T47D (cell line): ENCODE data around the gene DPEP2.
"Not testable (repeated sequence)": the region's sequence is repeated elsewhere in the genome, so short reads cannot be mapped to it uniquely, and the experiment has no call there.

Experiments
- DNase-seq, 2 experiments: peaks; one replicate each; pipeline versions ENCODE4 v3.0.0 to v3.0.0-alpha.2; 2011 to 2012; ENCODE audit warnings: low read depth in 1 of 2, low spot score in 1 of 2
- JUND ChIP-seq: IDR thresholded peaks from 2 replicates; pipeline ENCODE4 v1.6.1; 2012; ENCODE audit warnings: low read depth
- in situ Hi-C: cut with HindIII; loops from 2 replicates; pipeline ENCODE4 v1.10.0; 2016; ENCODE audit warnings: low sequenced_read_pairs, low pct_unique_long_range_greater_than_20kb

The DPEP2 gene

DNA sequence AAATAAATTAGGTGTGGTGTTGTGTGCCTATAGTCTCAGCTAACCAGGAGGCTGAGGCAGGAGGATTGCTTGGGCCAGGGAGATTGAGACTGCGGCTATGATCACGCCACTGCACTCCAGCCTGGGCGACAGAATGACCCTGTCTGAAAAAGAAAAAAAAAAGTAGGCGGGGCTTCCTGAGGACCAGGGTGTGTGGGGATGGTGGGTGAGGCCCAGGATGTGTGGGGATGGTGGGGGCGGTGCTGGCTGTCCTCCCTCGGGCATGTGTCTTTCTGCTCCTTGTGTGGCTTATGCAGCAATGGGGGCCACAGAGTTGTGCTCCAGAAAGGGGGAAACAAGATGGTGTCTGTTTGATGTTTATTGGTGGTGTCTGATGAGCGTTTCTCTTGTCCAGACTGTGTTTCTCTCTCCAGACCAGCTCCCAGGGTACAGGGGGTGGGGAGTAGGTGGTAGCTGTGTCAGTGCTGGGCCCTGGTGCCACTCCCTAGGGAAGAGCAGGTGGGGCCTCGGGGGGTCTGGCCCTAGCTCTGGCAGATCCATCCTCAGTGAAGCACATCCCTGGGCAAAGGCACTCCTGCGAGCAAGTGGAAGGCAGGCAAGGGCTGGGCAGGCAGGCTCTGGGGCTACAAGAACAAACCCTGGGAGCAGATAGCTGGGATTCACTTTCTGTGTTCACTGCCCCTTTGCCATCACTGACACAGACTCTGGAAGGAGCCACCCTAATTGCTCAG lies 57.6 kb downstream of the DPEP2 start:
- in situ Hi-C loops: no loop called here
- no peak for DNase-seq
- no peak for TF ChIP-seq JUND

- TF ChIP-seq JUND: no peak
These were observed 58.7 kb downstream of the DPEP2 start for GRCh38 chr16:67940446-67941089.

GRCh38 chr16:67939507-67940445 lies 59.5 kb downstream of the DPEP2 start:
- in situ Hi-C loops: no loop called here
- TF ChIP-seq JUND: no peak
- no peak for DNase-seq

More at GRCh38 chr16:67940446-67941089, 58.7 kb downstream of the DPEP2 start:
- DNase-seq: no peak
- in situ Hi-C loops: no loop called here

DNA sequence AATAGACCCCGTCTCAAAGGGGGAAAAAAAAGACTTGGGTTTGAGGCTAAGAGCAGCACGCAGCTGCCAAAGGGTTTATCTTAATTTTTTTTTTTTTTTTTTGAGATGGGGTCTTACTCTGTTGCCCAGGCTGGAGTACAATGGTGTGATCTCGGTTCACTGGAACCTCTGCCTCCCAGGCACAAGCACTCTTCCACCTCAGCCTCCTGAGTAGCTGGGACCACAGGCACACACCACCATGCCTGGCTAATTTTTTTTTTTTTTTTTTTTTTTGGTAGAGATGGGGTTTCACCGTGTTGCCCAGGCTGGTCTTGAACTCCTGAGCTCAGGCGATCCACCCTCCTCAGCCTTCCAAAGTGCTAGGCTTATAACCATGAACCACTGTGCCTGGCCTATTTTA lies 61.6 kb downstream of the DPEP2 start:
- in situ Hi-C loops, DNase-seq: not testable (repeated sequence)
